ENCODE data around the gene CCR5AS.

The CCR5AS gene

DNA sequence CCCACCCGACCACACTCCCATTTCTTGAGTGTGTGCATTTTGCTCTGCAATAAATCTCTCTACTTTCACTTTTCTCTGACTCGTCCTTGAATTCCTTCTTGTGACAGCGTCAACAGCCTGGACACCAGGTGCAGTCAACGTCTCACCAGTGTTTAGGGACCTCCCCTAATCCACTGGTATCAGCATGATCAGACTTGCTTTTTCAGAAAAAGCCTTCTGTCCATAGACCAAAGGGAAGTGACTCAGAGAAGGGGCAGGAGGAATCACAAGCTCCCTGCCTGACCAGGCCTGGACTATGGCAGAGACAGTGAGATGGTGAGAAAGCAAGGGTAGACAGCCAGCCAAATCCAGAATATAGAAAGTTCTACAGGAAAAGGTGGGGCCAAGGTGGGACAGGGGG is 20.7 kb downstream of the CCR5AS start:
- Histone ChIP-seq H3K4me3 (ENCODE audit: low read length in 3 of 3) (no peak overlapping the region), H3K9ac (ENCODE audit: low read depth in 1 of 3, low read length in 3 of 3) (no peak overlapping the region), H3K9me3 (ENCODE audit: control insufficient read depth in 3 of 3, low read length in 3 of 3) (no peaks in the 10 kb centered on the region), H3K27me3 (ENCODE audit: control insufficient read depth in 3 of 3, insufficient read depth in 3 of 3, low read length in 3 of 3) (no peaks in the 10 kb centered on the region), H3K4me1 (ENCODE audit: control insufficient read depth in 3 of 3, insufficient read depth in 3 of 3, low read length in 3 of 3) (peaks cover under 1 to 3% (median 2%) of the 10 kb centered on the region in 3 donors), H3K27ac (ENCODE audit: low read depth, low read length) (no peak overlapping the region), H3K36me3 (ENCODE audit: control insufficient read depth in 3 of 3, insufficient read depth in 3 of 3, low read length in 3 of 3) (no peaks in the 10 kb centered on the region)

DNA sequence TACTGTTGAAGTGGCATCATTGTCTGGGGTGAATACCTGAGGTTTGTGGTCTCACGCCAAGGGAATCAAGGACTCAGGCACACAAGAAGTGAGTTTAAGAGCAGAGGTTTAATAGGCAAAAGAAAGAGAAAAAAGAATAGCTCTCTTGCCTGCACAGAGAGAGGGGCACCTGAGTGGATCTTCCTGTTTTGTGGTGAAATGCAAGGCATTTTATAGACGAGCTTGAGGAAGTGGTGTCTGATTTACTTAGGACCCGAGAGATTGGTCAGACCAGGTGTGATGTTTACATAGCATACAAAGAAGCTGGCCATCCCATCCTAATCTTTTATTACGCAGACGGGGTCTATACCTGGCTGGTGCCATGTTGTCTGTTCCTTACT is 22.9 kb downstream of the CCR5AS start:
- Histone ChIP-seq H3K27ac (ENCODE audit: low read depth, low read length) (no peak overlapping the region), H3K36me3 (ENCODE audit: control insufficient read depth in 3 of 3, insufficient read depth in 3 of 3, low read length in 3 of 3) (no peaks in the 10 kb centered on the region), H3K4me3 (ENCODE audit: low read length in 3 of 3) (no peak overlapping the region), H3K4me1 (ENCODE audit: control insufficient read depth in 3 of 3, insufficient read depth in 3 of 3, low read length in 3 of 3) (peaks cover 9 to 13% (median 11%) of the 10 kb centered on the region in 3 donors), H3K27me3 (ENCODE audit: control insufficient read depth in 3 of 3, insufficient read depth in 3 of 3, low read length in 3 of 3) (no peaks in the 10 kb centered on the region), H3K9me3 (ENCODE audit: control insufficient read depth in 3 of 3, low read length in 3 of 3) (no peaks in the 10 kb centered on the region), H3K9ac (ENCODE audit: low read depth in 1 of 3, low read length in 3 of 3) (no peak overlapping the region)

DNA sequence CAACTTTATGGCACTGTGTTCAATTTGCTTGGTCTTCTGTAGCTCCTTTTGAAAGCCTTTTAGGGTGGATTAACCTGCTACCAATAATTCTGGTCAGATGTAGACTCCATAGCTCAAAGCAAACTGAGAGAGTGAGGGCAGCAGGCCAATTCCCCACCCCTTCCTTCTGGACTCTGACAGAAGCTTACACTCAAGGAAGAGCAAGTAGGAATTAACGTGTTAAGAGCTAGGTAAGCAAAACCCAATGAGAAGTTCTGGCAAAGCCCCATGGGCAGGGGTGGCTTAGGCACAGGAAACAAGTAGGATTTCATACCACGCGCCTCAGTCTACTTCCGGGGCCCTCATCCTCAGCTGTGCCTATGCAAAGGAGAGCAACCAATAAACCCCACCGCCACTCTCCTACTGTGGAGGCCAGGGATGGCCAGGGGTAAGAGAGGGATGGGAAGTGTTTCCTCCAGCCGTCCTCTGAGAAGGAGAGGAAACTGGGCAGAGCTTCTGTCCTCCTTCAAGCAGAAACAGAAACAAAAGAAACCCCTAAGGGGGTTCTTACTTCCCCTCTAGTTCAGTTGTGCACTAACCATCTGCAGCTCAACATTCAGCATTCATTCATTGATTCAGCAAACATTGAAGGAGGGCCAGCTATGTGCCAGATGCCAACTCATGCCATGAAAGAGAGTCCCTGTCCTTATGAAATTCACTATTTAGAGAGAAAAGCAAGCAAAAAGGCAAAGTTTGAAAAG is 23.5 kb downstream of the CCR5AS start:
- Histone ChIP-seq H3K36me3 (ENCODE audit: control insufficient read depth in 3 of 3, insufficient read depth in 3 of 3, low read length in 3 of 3) (no peaks in the 10 kb centered on the region), H3K4me3 (ENCODE audit: low read length in 3 of 3) (no peak overlapping the region), H3K27me3 (ENCODE audit: control insufficient read depth in 3 of 3, insufficient read depth in 3 of 3, low read length in 3 of 3) (no peaks in the 10 kb centered on the region), H3K27ac (ENCODE audit: low read depth, low read length) (no peak overlapping the region), H3K9ac (ENCODE audit: low read depth in 1 of 3, low read length in 3 of 3) (no peak overlapping the region), H3K9me3 (ENCODE audit: control insufficient read depth in 3 of 3, low read length in 3 of 3) (no peaks in the 10 kb centered on the region), H3K4me1 (ENCODE audit: control insufficient read depth in 3 of 3, insufficient read depth in 3 of 3, low read length in 3 of 3) (peaks cover 12 to 14% (median 13%) of the 10 kb centered on the region in 3 donors)

DNA sequence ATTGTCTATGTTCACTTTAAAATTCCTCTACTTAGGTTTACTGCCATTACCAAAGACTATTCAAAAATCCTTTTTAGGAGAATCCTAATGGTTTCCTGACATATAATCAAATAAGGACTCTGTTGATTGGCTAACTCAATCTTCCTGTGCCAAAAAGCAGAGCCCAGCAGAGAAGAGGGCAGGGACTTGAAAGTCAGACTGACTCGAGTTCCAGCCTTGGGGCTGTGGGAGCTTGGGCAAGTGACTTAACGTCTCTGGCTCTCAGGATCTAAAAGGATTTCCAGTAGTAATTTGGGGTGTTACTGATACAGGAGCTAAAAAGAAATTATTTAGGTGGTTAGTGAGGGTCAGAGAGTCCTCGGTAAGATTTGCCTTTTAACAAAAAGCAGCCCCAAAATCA is 25.2 kb downstream of the CCR5AS start:
- H3K9ac ChIP-seq (ENCODE audit: low read depth in 1 of 3, low read length in 3 of 3) = no peak overlapping the region
- H3K9me3 ChIP-seq (ENCODE audit: control insufficient read depth in 3 of 3, low read length in 3 of 3) = no peaks in the 10 kb centered on the region
- no peak overlapping the region for H3K27ac ChIP-seq (ENCODE audit: low read depth, low read length)
- H3K27me3 ChIP-seq (ENCODE audit: control insufficient read depth in 3 of 3, insufficient read depth in 3 of 3, low read length in 3 of 3) = no peaks in the 10 kb centered on the region
- H3K4me3 ChIP-seq (ENCODE audit: low read length in 3 of 3) = no peak overlapping the region
- H3K4me1 ChIP-seq (ENCODE audit: control insufficient read depth in 3 of 3, insufficient read depth in 3 of 3, low read length in 3 of 3) = peaks cover 12 to 15% (median 13%) of the 10 kb centered on the region in 3 donors
- H3K36me3 ChIP-seq (ENCODE audit: control insufficient read depth in 3 of 3, insufficient read depth in 3 of 3, low read length in 3 of 3) = no peaks in the 10 kb centered on the region

DNA sequence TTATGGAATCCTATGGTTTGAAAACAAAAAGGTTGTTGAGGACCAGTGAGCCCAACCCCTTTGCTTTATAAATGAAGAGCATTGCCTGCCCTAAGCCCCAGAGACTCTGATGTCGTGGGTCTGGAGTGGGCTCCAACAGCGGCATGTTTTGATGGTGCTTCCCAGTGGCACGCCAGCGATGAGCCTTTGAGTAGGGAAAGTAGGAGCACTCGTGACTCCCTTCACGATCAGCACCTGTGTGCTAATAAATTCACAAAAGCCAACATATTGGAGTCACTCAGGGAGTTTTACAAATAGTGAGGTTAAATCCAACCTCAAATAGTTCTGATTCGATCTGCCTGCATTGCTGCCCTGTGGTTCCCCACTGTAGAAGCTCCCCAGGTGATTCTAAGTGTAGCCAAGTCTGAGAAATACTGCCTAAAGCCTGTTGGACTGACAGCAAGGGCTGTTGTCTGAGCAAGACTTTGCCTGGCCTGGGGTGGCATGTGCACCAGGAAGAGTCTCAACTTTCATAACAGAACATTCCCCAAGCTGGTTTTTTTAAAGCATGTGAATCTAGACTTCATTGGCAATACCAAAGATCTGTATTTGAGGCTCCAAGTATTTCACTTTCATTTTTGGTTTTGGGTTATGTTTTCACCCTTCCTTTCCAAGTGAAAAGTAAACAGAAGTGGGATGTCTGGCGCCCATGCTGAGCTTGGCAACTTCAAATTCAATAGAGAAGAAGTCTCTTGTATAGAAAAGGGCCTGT is 26.2 kb downstream of the CCR5AS start:
- peaks cover 12 to 15% (median 13%) of the 10 kb centered on the region in 3 donors for H3K4me1 ChIP-seq (ENCODE audit: control insufficient read depth in 3 of 3, insufficient read depth in 3 of 3, low read length in 3 of 3)
- no peaks in the 10 kb centered on the region for H3K36me3 ChIP-seq (ENCODE audit: control insufficient read depth in 3 of 3, insufficient read depth in 3 of 3, low read length in 3 of 3)
- H3K4me3 ChIP-seq (ENCODE audit: low read length in 3 of 3) = peak overlapping the region; percentile 31 to 55 (median 51)
- no peaks in the 10 kb centered on the region for H3K9me3 ChIP-seq (ENCODE audit: control insufficient read depth in 3 of 3, low read length in 3 of 3)
- H3K27me3 ChIP-seq (ENCODE audit: control insufficient read depth in 3 of 3, insufficient read depth in 3 of 3, low read length in 3 of 3) = peaks cover 0 to 3% (median 0%) of the 10 kb centered on the region in 3 donors
- H3K27ac ChIP-seq (ENCODE audit: low read depth, low read length) = peak overlapping the region; percentile 75
- peak overlapping the region; percentile 22 to 55 (median 50) for H3K9ac ChIP-seq (ENCODE audit: low read depth in 1 of 3, low read length in 3 of 3)

DNA sequence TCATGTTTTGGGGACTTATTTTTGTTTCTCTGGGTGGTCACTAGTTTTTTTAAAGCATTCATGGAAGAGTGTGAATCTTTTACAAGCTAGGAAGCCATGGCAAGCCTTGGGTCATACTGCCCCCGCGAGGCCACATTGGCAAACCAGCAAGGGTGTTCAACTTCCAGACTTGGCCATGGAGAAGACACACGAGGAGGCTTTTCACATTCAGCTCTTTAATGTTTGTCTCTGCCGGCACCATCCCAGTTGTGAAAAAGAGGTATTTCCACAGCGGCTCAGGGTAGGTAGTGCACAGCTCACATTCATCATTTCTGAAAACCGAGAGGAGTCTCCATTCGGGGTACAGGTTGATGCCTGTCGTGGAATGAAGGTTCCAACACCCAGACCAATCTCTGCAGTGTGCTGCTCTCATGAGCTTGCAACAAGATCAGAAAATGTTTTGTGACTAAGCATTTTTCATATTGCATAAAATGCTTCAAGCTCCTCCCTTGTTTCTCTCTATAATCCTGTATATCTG is 28.4 kb downstream of the CCR5AS start:
- H3K27ac ChIP-seq (ENCODE audit: low read depth, low read length) = no peak overlapping the region
- H3K4me3 ChIP-seq (ENCODE audit: low read length in 3 of 3) = no peak overlapping the region
- H3K4me1 ChIP-seq (ENCODE audit: control insufficient read depth in 3 of 3, insufficient read depth in 3 of 3, low read length in 3 of 3) = peaks cover 12 to 15% (median 13%) of the 10 kb centered on the region in 3 donors
- H3K36me3 ChIP-seq (ENCODE audit: control insufficient read depth in 3 of 3, insufficient read depth in 3 of 3, low read length in 3 of 3) = no peaks in the 10 kb centered on the region
- no peak overlapping the region for H3K9ac ChIP-seq (ENCODE audit: low read depth in 1 of 3, low read length in 3 of 3)
- H3K9me3 ChIP-seq (ENCODE audit: control insufficient read depth in 3 of 3, low read length in 3 of 3) = no peaks in the 10 kb centered on the region
- peaks cover 0 to 11% (median 4%) of the 10 kb centered on the region in 3 donors for H3K27me3 ChIP-seq (ENCODE audit: control insufficient read depth in 3 of 3, insufficient read depth in 3 of 3, low read length in 3 of 3)

DNA sequence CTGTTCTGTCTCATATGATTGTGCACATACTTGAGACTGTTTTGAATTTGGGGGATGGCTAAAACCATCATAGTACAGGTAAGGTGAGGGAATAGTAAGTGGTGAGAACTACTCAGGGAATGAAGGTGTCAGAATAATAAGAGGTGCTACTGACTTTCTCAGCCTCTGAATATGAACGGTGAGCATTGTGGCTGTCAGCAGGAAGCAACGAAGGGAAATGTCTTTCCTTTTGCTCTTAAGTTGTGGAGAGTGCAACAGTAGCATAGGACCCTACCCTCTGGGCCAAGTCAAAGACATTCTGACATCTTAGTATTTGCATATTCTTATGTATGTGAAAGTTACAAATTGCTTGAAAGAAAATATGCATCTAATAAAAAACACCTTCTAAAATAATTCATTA is 31.1 kb downstream of the CCR5AS start:
- Histone ChIP-seq H3K9me3 (ENCODE audit: control insufficient read depth in 3 of 3, low read length in 3 of 3) (no peaks in the 10 kb centered on the region), H3K4me3 (ENCODE audit: low read length in 3 of 3) (no peak overlapping the region), H3K9ac (ENCODE audit: low read depth in 1 of 3, low read length in 3 of 3) (no peak overlapping the region), H3K36me3 (ENCODE audit: control insufficient read depth in 3 of 3, insufficient read depth in 3 of 3, low read length in 3 of 3) (no peaks in the 10 kb centered on the region), H3K27ac (ENCODE audit: low read depth, low read length) (no peak overlapping the region), H3K27me3 (ENCODE audit: control insufficient read depth in 3 of 3, insufficient read depth in 3 of 3, low read length in 3 of 3) (peaks cover 3 to 15% (median 4%) of the 10 kb centered on the region in 3 donors), H3K4me1 (ENCODE audit: control insufficient read depth in 3 of 3, insufficient read depth in 3 of 3, low read length in 3 of 3) (peaks cover 8 to 11% (median 9%) of the 10 kb centered on the region in 3 donors)

DNA sequence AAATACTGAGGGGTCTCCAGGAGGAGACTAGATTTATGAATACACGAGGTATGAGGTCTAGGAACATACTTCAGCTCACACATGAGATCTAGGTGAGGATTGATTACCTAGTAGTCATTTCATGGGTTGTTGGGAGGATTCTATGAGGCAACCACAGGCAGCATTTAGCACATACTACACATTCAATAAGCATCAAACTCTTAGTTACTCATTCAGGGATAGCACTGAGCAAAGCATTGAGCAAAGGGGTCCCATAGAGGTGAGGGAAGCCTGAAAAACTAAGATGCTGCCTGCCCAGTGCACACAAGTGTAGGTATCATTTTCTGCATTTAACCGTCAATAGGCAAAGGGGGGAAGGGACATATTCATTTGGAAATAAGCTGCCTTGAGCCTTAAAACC is 31.6 kb downstream of the CCR5AS start:
- Histone ChIP-seq H3K4me1 (ENCODE audit: control insufficient read depth in 3 of 3, insufficient read depth in 3 of 3, low read length in 3 of 3) (peaks cover 3 to 5% (median 4%) of the 10 kb centered on the region in 3 donors), H3K9ac (ENCODE audit: low read depth in 1 of 3, low read length in 3 of 3) (no peak overlapping the region), H3K27ac (ENCODE audit: low read depth, low read length) (no peak overlapping the region), H3K27me3 (ENCODE audit: control insufficient read depth in 3 of 3, insufficient read depth in 3 of 3, low read length in 3 of 3) (peaks cover 3 to 15% (median 4%) of the 10 kb centered on the region in 3 donors), H3K9me3 (ENCODE audit: control insufficient read depth in 3 of 3, low read length in 3 of 3) (no peaks in the 10 kb centered on the region), H3K4me3 (ENCODE audit: low read length in 3 of 3) (no peak overlapping the region), H3K36me3 (ENCODE audit: control insufficient read depth in 3 of 3, insufficient read depth in 3 of 3, low read length in 3 of 3) (no peaks in the 10 kb centered on the region)

DNA sequence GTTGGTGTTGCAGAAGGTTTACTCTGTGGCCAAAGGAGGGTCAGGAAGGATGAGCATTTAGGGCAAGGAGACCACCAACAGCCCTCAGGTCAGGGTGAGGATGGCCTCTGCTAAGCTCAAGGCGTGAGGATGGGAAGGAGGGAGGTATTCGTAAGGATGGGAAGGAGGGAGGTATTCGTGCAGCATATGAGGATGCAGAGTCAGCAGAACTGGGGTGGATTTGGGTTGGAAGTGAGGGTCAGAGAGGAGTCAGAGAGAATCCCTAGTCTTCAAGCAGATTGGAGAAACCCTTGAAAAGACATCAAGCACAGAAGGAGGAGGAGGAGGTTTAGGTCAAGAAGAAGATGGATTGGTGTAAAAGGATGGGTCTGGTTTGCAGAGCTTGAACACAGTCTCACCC is 32.1 kb downstream of the CCR5AS start:
- Histone ChIP-seq H3K4me3 (ENCODE audit: low read length in 3 of 3) (no peak overlapping the region), H3K36me3 (ENCODE audit: control insufficient read depth in 3 of 3, insufficient read depth in 3 of 3, low read length in 3 of 3) (no peaks in the 10 kb centered on the region), H3K4me1 (ENCODE audit: control insufficient read depth in 3 of 3, insufficient read depth in 3 of 3, low read length in 3 of 3) (peaks cover 0 to 4% (median 3%) of the 10 kb centered on the region in 3 donors), H3K27ac (ENCODE audit: low read depth, low read length) (no peak overlapping the region), H3K9ac (ENCODE audit: low read depth in 1 of 3, low read length in 3 of 3) (no peak overlapping the region), H3K27me3 (ENCODE audit: control insufficient read depth in 3 of 3, insufficient read depth in 3 of 3, low read length in 3 of 3) (peaks cover 3 to 15% (median 4%) of the 10 kb centered on the region in 3 donors), H3K9me3 (ENCODE audit: control insufficient read depth in 3 of 3, low read length in 3 of 3) (no peaks in the 10 kb centered on the region)

Measured in skeletal muscle tissue (tissue), 3 donors.